ENCODE results near the gene COX4I1. TPM values are rescaled to one million over a fixed set of nuclear protein-coding genes. Genes with fewer than 3 reads are reported as not detected.
"Not testable (repeated sequence)": the region's sequence is repeated elsewhere in the genome, so short reads cannot be mapped to it uniquely, and the experiment has no call there.

Gene COX4I1
- total RNA-seq, 1 experiment from 2014 or later: 875 TPM

DNA sequence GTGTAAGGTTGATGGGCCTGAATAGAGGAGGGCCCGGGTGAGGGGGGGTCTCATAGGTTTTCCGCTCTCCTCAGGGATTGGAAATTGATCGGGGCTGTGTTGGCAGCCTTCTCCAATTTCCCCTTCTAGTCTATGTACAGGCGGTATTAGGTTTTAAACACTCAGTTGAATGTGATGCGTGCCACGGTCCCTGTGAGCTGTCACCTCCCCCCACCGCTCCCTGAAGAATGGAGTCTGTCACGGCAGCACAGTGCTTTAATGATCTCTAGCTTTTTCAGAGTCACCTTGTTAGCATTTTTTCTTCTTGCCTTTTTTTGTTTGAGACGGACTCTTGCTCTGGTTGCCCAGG, 800 bp downstream of the COX4I1 start:
- DNase-seq (ENCODE audit: low spot score): no peak

DNA sequence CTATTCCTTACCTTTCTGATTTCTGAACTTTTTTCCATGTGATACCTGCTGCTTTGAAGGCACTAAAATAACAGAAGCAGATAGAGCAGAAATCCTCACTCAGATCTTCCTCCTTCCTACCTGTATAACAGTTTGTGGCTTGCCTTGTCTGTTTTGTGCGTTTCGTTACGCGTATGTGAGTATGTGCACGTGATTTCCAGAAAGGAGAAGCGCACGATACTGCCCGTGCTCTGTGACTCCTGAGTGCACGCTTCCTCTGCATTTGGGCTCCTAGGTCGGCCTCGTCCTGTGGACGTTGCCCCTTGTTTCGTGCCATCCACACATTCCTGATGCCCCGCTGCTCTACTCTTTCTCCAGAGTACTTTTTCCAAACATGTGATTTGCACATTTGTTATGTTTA, 4.1 kb downstream of the COX4I1 start:
- no peak for DNase-seq (ENCODE audit: low spot score)

DNA sequence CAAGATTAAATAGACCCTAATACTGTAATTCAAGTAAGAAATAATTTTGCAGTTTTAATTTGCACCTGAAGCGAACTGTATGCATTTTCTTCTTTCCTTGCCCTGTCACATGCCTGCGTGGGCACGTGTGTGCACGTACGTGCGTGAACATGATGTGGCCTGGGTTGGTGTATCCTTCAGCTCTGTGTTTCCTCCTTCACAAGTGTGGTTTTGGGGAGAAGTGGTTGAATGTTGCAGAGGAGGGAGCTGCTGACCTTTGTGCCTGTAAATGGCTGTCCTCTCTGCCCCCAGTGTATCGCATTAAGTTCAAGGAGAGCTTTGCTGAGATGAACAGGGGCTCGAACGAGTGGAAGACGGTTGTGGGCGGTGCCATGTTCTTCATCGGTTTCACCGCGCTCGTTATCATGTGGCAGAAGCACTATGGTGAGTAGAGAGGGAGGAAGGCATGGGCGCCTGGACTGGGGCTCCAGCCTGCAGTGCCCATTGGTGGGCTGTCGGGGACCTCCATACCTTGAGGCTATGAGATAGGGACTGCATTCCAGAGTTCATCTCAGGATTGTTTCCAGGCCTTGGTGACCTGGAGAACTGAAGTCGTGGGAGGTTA, 6.0 kb downstream of the COX4I1 start:
- DNase-seq (ENCODE audit: low spot score): no peak

DNA sequence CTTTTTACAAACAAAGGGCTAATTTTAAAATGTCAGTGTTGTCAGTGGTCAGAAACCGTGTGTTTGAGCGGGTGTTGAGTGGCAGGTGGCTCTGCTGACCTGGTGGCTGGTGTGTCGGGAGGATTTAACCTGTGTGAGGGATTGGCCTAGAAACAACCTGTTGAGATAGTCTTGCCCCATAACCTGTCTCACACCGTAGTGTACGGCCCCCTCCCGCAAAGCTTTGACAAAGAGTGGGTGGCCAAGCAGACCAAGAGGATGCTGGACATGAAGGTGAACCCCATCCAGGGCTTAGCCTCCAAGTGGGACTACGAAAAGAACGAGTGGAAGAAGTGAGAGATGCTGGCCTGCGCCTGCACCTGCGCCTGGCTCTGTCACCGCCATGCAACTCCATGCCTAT, 7.0 kb downstream of the COX4I1 start:
- DNase-seq (ENCODE audit: low spot score): no peak

DNA sequence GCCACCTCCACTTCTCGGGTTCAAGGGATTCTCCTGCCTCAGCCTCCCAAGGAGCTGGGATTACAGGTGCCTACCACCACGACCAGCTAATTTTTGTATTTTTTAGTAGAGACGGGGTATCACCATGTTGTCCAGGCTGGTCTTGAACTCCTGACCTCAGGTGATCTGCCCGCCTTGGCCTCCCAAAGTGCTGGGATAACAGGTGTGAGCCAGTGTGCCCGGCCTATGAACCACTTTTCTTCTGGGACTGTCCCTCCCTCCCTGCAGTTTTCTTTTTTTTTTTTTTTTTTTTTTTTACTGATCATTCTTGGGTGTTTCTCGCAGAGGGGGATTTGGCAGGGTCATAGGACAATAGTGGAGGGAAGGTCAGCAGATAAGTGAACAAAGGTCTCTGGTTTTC, 7.8 kb downstream of the COX4I1 start:
- not testable (repeated sequence) for DNase-seq (ENCODE audit: low spot score)

DNA sequence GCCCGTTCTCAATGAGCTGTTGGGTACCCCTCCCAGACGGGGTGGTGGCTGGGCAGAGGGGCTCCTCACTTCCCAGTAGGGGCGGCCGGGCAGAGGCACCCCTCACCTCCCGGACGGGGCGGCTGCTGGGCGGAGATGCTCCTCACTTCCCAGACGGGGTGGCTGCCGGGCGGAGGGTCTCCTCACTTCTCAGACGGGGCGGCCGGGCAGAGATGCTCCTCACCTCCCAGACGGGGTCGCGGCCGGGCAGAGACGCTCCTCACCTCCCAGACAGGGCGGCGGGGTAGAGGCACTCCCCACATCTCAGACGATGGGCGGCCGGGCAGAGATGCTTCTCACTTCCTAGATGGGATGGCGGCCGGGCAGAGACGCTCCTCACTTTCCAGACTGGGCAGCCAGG, 8.6 kb downstream of the COX4I1 start:
- not testable (repeated sequence) for DNase-seq (ENCODE audit: low spot score)

DNA sequence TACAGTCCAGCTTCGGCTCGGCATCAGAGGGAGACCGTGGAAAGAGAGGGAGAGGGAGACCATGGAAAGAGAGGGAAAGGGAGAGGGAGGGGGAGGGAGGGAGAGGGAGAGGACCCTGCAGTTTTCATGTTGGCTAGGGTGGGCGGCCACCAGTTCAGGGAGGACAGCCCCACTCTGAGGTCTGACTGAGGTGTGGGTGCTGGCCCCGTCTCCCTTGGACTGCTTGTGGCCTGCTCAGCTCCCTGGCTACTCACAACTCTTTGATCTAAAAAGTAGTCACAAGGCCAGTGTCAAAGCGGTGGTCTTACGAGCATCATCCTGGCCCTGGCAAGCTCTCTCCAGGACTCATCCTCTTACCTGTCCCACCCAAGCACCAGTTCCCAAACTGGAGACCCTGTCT, 9.4 kb downstream of the COX4I1 start:
- DNase-seq (ENCODE audit: low spot score): no peak

DNA sequence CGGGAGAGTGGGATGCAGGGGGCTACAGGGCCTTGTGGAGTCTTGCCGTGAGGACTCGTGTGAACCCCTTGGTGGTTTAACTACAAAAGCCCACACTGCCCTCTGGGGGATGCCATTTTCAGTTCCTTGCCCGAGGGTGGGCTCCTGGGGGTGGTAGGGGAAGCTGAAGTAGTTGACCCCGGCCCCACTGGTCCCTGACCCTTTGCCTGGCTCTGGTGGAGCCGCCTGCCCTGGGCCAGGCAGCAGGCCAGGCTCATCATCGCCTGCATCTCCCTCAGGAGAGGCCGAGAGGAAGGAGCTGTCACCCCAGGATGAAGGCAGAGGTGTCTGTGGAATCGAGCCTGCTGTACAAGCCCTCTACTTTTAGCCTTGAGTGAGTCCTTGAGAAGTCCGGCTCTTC, 10.2 kb downstream of the COX4I1 start:
- DNase-seq (ENCODE audit: low spot score): no peak

DNA sequence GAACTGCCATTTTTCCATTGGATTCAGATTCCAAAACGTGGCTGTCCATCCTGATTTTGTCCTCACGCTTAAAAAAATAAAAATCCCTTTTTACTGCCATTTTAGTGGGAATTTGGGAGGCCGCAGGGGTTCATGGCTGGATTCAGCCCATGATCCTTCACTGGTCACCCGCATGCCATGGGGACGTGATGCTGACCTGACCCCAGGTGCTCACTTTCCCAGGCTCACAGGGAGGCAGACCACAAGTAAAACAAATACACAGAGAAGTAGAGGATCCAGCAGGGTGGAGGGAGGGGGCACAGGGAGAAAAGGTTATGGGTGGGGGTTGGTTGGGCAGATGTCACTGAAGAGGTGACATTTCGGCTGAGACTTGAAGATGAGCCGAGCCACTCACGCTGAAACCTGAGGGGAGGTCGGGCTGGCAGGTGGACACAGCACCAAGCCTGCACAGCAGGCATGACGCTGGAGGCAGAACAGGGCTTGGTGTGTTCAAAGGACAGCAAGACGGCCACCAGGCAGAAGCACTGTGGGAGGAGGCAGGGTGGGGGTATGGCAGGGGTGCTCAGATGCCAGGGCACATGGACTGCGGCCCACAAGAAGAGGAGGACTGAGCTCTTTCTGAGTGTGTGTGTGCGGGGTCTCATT, 10.7 kb downstream of the COX4I1 start:
- DNase-seq (ENCODE audit: low spot score): no peak

DNA sequence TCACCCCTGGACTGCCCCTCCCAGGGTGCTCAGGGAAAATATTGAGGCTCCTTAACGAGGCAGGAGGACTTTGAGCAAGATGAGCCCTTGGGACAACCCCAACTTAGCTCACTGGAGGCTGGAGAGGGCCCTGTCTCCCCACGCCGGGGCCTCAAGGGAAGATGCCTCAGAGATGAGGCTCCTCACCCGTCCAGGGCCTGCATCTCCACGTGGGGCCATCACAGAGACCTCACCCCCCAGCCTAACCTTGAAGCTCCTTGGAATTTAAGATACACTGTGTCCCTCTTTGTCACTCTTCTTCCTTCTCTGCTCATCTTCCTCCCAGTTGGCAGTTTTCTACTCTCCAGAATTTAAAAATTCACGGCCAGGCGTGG, 11.2 kb downstream of the COX4I1 start:
- no peak for DNase-seq (ENCODE audit: low spot score)

DNA sequence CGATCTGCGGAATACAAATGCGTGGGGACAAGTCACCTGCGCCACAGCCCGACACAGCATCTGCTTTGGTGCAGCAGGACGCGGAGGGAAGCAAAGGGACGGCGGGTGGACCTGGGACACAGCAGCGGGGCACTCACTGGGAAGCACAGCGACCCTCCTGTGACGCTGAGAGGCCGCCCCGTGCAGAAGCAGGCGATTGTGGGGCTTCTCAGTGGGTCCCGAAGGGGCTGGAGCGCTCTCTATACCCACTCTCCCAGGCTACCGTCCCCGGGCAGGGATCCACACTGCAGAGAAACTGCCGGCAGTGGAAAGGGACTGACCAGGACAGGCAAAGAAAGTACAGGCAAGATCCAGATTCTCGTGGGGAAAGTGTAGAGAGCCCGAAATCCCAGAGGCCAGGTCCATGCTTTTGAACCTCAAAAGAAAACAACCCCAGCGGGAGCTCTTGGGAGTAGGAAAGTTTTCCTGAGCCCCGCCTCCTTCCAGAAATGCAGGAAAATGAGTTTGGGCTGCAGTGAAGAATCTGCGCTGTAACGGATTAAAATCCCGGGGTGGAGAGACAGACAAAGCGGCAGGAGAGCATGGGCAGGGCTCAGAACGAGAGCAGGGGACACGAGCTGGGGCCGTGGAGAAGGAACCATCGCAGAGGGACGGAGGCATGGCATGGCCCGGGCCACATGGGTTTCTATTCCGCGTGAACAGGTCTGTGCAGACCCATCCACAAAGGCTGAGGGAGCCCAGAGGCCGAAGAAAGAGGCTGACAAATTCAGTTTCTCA, 12.7 kb downstream of the COX4I1 start:
- DNase-seq (ENCODE audit: low spot score): no peak

DNA sequence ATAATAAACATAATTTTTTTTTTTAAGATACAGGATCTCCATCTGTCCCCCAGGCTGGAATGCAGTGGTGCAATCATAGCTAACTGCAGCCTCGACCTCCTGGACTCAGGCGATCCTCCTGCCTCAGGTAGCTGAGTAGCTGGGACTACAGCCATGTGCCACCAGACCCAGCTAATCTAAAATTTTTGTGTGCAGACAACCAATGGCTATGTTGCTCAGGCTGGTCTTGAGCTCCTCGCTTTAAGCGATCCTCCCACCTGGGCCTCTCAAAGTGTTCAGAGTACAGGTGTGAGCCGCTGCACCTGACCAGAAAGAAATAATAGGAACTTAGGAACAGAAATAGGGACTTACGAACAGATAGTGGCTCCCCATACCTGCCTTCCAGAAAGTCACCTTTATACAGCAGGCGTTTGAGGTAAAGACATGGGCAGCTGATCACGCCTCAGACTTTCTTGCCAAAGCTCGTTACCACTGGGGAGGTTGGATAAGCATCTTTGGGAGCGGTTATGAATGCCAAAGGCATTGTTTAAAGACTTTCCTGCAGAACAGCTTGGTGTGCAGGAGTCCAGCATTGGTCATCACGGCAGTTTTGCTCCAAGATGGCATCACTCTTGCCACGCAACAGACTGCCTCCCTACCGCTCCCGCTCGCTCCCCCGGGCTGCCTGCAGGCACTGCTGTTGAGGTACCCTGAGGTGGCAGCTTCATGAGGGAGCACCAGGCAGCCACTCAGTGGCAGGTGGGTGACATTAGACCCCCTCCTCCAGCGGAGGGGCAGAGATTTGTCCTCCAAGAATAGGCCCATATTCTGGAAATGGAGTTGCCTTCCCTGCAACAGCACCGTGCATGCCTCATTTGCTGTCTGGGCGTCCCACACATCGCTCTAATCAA, 13.6 kb downstream of the COX4I1 start:
- no peak for DNase-seq (ENCODE audit: low spot score)

DNA sequence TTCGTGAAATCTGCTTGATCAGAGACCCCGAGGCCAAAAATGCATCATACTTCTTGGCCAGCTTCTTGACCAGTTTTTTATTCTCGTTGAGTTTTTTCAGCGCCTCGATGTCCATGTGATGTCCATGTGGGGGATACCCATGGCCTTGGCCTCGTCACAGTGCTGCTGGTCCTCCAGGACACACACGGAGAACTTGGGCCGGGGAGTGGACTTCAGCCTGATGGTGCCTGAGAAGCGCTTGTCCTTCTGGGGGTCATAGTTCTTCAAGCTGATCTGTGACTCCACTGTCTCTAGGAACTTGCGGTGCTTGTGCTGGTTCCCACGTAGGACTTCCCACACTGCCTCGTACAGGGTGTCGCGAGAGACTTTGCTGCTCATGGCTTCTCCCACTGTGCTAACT, 16.7 kb downstream of the COX4I1 start:
- DNase-seq (ENCODE audit: low spot score): no peak

DNA sequence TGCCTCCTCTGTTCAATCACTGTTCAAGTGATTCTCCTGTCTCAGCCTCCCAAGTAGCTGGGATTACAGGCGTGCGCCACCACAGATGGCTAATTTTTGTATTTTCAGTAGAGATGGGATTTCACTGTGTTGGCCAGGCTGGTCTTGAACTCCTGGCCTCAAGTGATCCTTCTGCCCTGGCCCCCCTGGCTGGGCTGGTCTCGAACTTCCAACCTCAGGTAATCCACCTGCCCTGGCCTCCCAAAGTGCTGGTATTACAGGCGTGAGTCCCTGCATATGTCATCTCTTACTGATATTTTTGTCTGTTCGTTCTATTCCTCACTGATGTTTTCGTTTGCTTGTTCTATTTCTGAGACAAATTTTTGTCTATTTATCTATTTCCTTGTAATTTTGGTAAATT, 17.7 kb downstream of the COX4I1 start:
- not testable (repeated sequence) for DNase-seq (ENCODE audit: low spot score)

DNA sequence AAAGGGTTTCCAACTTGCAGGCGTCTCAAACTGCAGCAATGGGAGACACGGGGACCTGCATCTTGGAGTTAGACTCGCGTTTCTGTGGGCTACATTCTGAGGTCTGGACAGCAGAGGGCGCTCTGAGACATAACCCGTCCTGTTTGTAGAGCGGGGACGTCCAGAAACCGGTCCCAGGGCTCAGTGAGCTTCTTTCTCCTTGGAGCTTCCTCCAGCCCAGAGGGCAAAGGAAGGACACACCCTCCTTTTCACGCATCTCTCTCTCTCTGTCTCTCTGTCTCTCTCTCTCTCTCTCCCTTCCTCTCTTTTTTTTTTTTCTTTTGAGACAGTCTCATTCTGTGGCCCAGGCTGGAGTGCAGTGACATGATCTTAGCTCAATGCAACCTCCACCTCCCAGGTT, 19.8 kb downstream of the COX4I1 start:
- DNase-seq (ENCODE audit: low spot score): peak; percentile 84

DNA sequence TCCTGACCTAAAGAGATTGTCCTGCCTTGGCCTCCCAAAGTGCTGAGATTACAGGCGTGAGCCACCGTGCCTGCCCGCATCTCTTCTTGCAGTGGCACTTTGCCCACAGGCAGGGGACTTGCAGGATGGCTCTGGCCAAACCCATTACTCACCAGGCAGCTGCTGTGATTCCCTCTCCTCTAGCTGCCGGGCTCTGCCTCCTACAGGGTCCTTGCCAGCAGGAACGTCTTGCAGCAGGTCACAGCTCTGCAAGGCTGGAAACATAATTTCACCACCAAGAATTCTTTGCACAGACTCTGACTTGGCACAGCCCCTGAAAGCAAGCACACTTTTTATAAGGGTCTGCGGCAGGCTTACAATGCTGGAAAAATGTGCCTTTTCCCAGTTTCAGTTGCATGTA, 20.3 kb downstream of the COX4I1 start:
- DNase-seq (ENCODE audit: low spot score): no peak

DNA sequence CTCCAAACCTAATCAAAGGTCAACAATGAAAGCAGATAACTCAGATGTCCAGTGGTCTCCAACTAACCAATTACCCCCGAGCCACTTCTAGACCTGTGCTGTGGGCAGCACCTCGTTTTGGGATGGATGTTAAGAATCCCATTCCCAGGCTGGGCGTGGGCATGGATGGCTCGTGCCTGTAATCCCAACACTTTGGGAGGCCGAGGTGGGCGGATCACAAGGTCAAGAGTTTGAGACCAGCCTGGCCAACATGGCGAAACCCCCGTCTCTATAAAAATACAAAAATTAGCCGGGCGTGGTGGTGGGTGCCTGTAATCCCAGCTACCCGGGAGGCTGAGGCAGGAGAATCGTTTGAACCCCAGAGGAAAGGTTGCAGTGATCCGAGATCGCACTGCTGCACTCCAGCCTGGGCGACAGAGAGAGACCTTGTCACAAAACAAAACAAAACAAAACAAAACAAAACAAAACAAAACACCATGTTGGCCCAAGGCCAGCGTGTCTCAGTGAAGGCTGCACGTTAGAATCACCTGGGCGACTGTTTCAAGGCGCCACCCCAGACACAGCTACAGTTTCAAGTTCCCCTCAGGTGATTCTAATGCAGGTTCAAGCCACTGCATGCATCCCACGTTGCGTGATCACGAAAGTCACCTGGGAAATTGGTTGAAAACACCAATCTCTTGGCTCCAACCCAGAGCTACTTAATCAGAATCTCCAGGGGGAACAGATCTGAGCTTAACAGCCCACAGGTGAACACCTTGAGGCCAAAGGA, 21.3 kb downstream of the COX4I1 start:
- no peak for DNase-seq (ENCODE audit: low spot score)

DNA sequence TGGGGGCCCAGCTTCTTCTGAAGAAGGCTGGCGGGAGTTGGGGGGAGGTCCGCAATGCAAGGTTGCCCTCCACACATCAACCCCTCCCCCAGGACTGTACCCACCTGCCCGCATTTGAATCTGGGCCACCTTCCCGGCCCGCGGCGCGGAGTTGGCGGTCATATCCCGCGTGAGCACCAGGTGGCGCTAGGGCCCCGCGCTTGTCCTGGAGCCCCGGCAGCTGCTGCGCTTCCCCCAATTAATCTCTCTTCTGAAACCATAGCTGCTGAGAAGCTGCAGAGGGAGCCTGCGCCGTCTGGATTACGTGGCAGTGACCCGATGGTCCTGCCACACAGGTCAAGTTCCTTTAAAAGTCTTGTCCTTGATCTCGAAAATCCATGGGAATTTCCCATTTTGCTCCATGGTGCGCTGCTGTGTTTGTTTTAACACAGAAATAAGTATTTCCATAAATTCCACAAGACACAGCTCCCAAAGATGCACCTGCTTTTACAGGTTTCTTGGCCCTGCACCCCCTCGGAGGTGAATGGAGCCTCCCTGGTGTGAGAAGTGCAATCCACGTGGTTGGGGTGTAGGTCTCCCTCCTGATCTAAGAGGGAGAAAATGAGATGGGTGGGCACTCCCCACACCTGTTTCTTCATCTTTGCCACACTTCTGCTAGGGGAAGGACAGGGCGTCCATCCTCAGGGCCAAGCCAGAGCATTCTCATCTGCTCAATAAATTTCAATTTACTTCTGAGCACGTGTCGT, 22.1 kb downstream of the COX4I1 start:
- DNase-seq (ENCODE audit: low spot score): peak; percentile 70

DNA sequence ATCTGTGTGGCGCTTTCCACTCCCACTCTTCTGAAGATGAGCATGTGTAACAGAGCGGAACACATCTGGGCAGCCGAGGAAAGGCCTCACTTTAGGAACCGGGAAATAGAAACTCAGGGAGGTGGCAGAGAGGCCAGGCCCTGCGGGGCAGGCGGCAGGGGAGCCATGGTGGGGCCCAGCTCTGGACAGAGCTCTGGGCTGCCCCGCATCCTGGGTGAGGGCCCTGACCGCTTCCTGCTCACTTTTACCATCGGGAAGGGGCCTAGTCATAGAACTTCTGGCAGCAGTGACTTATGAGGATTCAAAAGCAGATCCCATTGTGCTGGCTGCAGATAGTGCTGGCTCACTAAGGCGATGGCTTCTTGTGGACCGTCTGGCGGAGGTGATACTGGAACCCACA, 22.6 kb downstream of the COX4I1 start:
- no peak for DNase-seq (ENCODE audit: low spot score)

DNA sequence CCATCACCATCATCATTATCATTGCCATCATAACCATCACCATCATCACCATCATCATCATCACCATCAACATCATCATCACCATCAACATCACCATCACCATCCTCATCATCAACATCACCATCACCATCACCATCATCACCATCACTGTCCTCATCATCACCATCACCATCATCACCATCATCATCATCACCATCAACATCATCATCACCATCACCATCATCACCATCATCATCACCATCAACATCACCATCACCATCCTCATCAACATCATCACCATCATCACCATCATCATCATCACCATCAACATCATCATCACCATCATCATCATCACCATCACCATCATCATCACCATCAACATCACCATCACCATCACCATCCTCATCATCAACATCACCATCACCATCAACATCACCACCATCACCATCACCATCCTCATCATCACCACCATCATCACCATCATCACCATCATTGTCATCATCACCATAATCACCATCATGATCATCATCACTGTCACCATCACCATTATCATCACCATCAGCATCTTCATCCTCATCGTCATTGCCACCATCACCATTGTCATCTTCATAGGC, 23.9 kb downstream of the COX4I1 start:
- DNase-seq (ENCODE audit: low spot score): no peak
